Hindlimb muscle (tissue), 1 donor: ENCODE measurements around the gene FITM1. TPM values are rescaled to one million over a fixed set of nuclear protein-coding genes. Genes with fewer than 3 reads are reported as not detected.

Experiments
- DNase-seq: peaks from one replicate; pipeline ENCODE4 v3.0.0-alpha.2; 2013
- polyA plus RNA-seq: library from polyadenylated mRNA; unstranded; fragments of 120-200 nt; gene quantifications from one replicate; pipeline ENCODE4 v1.2.1, GENCODE V29; 2013; ENCODE audit not compliant: insufficient read length

Gene FITM1
- polyA plus RNA-seq, result 146 TPM

GRCh38 chr14:24130380-24130716 lies at the start of gene FITM1:
Gene FITM1 (plus strand): TSS chr14:24130659. CDS start chr14:24131564, 905 bp downstream.
- DNase-seq, result no peak

GRCh38 chr14:24080888-24081738 lies 49.3 kb upstream of the FITM1 start:
- DNase-seq, result peak; percentile 28

- DNase-seq, result no peak
These were observed 48.7 kb upstream of the FITM1 start for GRCh38 chr14:24081739-24082211.

- no peak for DNase-seq
These were observed 47.9 kb upstream of the FITM1 start for GRCh38 chr14:24082411-24083080.

- DNase-seq, result no peak
These were observed 47.0 kb upstream of the FITM1 start for GRCh38 chr14:24083462-24083861.

GRCh38 chr14:24084440-24084839 lies 46.0 kb upstream of the FITM1 start:
- no peak for DNase-seq

GRCh38 chr14:24085215-24085614 lies 45.2 kb upstream of the FITM1 start:
- no peak for DNase-seq

- no peak for DNase-seq
These were observed 44.1 kb upstream of the FITM1 start for GRCh38 chr14:24086193-24086955.

- no peak for DNase-seq
These were observed 43.5 kb upstream of the FITM1 start for GRCh38 chr14:24087004-24087403.

GRCh38 chr14:24088095-24088494 lies 42.4 kb upstream of the FITM1 start:
- no peak for DNase-seq

GRCh38 chr14:24089890-24090289 lies 40.6 kb upstream of the FITM1 start:
- no peak for DNase-seq

GRCh38 chr14:24092110-24092504 lies 38.4 kb upstream of the FITM1 start:
- no peak for DNase-seq

GRCh38 chr14:24092505-24093206 lies 37.8 kb upstream of the FITM1 start:
- DNase-seq, result no peak

- peak; percentile 13 for DNase-seq
These were observed 37.1 kb upstream of the FITM1 start for GRCh38 chr14:24093207-24093900.

GRCh38 chr14:24093901-24094840 lies 36.3 kb upstream of the FITM1 start, which contains the start of gene PCK2:
Gene PCK2 (plus strand): TSS chr14:24094311. CDS start chr14:24094406, 95 bp downstream.
- DNase-seq, result peak; percentile 68

GRCh38 chr14:24094841-24095270 lies 35.6 kb upstream of the FITM1 start:
- no peak for DNase-seq

GRCh38 chr14:24095271-24096068 lies 35.0 kb upstream of the FITM1 start:
- no peak for DNase-seq

GRCh38 chr14:24096545-24097181 lies 33.8 kb upstream of the FITM1 start:
- DNase-seq, result no peak
